Measurements from ENCODE around the gene PLEKHA7. TPM values are rescaled to one million over a fixed set of nuclear protein-coding genes. Genes with fewer than 3 reads are reported as not detected.

Gene PLEKHA7
- total RNA-seq, 1 donor from 2014 or later = 18.2 TPM

GRCh38 chr11:17015627-17016126 lies 1.5 kb upstream of the PLEKHA7 start:
- H3K36me3 Mint-ChIP-seq (ENCODE audit: low read depth) = no peaks in the 10 kb centered on the region
- H3K27ac Mint-ChIP-seq (ENCODE audit: unreplicated experiment) = no peak overlapping the region
- peak overlapping the region; percentile 97 for H3K4me3 Mint-ChIP-seq
- DNase-seq (ENCODE audit: low read depth, low spot score) = no peak
- peaks cover 45% of the 10 kb centered on the region for H3K27me3 Mint-ChIP-seq (ENCODE audit: low read depth)
- H3K4me1 Mint-ChIP-seq = peaks cover 8% of the 10 kb centered on the region
- TF ChIP-seq CTCF (conservative IDR thresholded peaks at IDR 0.05) = no peak
- no peaks in the 10 kb centered on the region for H3K9me3 Mint-ChIP-seq

GRCh38 chr11:17014833-17015626 lies 816 bp upstream of the PLEKHA7 start:
- peaks cover 45% of the 10 kb centered on the region for H3K27me3 Mint-ChIP-seq (ENCODE audit: low read depth)
- TF ChIP-seq CTCF (conservative IDR thresholded peaks at IDR 0.05) = peak; percentile 72
- DNase-seq (ENCODE audit: low read depth, low spot score) = peak; percentile 23
- peak overlapping the region; percentile 22 for H3K27ac Mint-ChIP-seq (ENCODE audit: unreplicated experiment)
- H3K36me3 Mint-ChIP-seq (ENCODE audit: low read depth) = no peaks in the 10 kb centered on the region
- peaks cover 8% of the 10 kb centered on the region for H3K4me1 Mint-ChIP-seq
- peak overlapping the region; percentile 97 for H3K4me3 Mint-ChIP-seq
- H3K9me3 Mint-ChIP-seq = no peaks in the 10 kb centered on the region

- Mint-ChIP-seq H3K27ac (ENCODE audit: unreplicated experiment) (peak overlapping the region; percentile 25), H3K9me3 (no peaks in the 10 kb centered on the region), H3K36me3 (ENCODE audit: low read depth) (no peaks in the 10 kb centered on the region), H3K27me3 (ENCODE audit: low read depth) (peaks cover 43% of the 10 kb centered on the region), H3K4me3 (no peak overlapping the region), H3K4me1 (peaks cover 8% of the 10 kb centered on the region)
- TF ChIP-seq CTCF (conservative IDR thresholded peaks at IDR 0.05) = no peak
- peak; percentile 23 for DNase-seq (ENCODE audit: low read depth, low spot score)
Measured at GRCh38 chr11:17013548-17014320, 480 bp downstream of the PLEKHA7 start.

- H3K27me3 Mint-ChIP-seq (ENCODE audit: low read depth) = peaks cover 41% of the 10 kb centered on the region
- no peak for TF ChIP-seq CTCF (conservative IDR thresholded peaks at IDR 0.05)
- H3K9me3 Mint-ChIP-seq = no peaks in the 10 kb centered on the region
- H3K4me1 Mint-ChIP-seq = peaks cover 8% of the 10 kb centered on the region
- no peak overlapping the region for H3K4me3 Mint-ChIP-seq
- DNase-seq (ENCODE audit: low read depth, low spot score) = peak; percentile 42
- H3K27ac Mint-ChIP-seq (ENCODE audit: unreplicated experiment) = peak overlapping the region; percentile 25
- H3K36me3 Mint-ChIP-seq (ENCODE audit: low read depth) = no peaks in the 10 kb centered on the region
Measured at GRCh38 chr11:17012712-17013547, 1.3 kb downstream of the PLEKHA7 start.

GRCh38 chr11:17012179-17012578 lies 2.0 kb downstream of the PLEKHA7 start:
- H3K9me3 Mint-ChIP-seq = no peaks in the 10 kb centered on the region
- no peak overlapping the region for H3K4me3 Mint-ChIP-seq
- DNase-seq (ENCODE audit: low read depth, low spot score) = no peak
- H3K4me1 Mint-ChIP-seq = peaks cover 8% of the 10 kb centered on the region
- H3K27me3 Mint-ChIP-seq (ENCODE audit: low read depth) = peaks cover 40% of the 10 kb centered on the region
- H3K36me3 Mint-ChIP-seq (ENCODE audit: low read depth) = no peaks in the 10 kb centered on the region
- TF ChIP-seq CTCF (conservative IDR thresholded peaks at IDR 0.05) = no peak
- no peak overlapping the region for H3K27ac Mint-ChIP-seq (ENCODE audit: unreplicated experiment)
